ENCODE results near the gene RAB17.

The RAB17 gene

GRCh38 chr2:237538001-237538720, 52.4 kb downstream of the RAB17 start:
- H3K4me3 ChIP-seq (ENCODE audit: insufficient read depth, low read depth, low read length), result no peak overlapping the region
- no peaks in the 10 kb centered on the region for H3K36me3 ChIP-seq (ENCODE audit: control insufficient read depth, insufficient read depth, low read length)
- H3K4me1 ChIP-seq (ENCODE audit: control insufficient read depth, insufficient read depth, low read length), result no peaks in the 10 kb centered on the region
- no peak overlapping the region for H3K27ac ChIP-seq (ENCODE audit: insufficient read depth, low read depth, low read length, poor library complexity, severe bottlenecking)
- WGBS, 2 experiments, result 87 to 88% methylated on average over 29 of the region's 29 CpGs
- H3K9me3 ChIP-seq (ENCODE audit: control insufficient read depth, low read length), result no peaks in the 10 kb centered on the region
- no peaks in the 10 kb centered on the region for H3K27me3 ChIP-seq (ENCODE audit: control insufficient read depth, insufficient read depth, low read length, poor library complexity, severe bottlenecking)

- no peaks in the 10 kb centered on the region for H3K4me1 ChIP-seq (ENCODE audit: control insufficient read depth, insufficient read depth, low read length)
- 93 to 94% methylated on average over 9 of the region's 9 CpGs for WGBS, 2 experiments
- H3K27me3 ChIP-seq (ENCODE audit: control insufficient read depth, insufficient read depth, low read length, poor library complexity, severe bottlenecking), result no peaks in the 10 kb centered on the region
- H3K36me3 ChIP-seq (ENCODE audit: control insufficient read depth, insufficient read depth, low read length), result no peaks in the 10 kb centered on the region
- H3K4me3 ChIP-seq (ENCODE audit: insufficient read depth, low read depth, low read length), result no peak overlapping the region
- no peak overlapping the region for H3K27ac ChIP-seq (ENCODE audit: insufficient read depth, low read depth, low read length, poor library complexity, severe bottlenecking)
- no peaks in the 10 kb centered on the region for H3K9me3 ChIP-seq (ENCODE audit: control insufficient read depth, low read length)
Observed at GRCh38 chr2:237536617-237537016, 53.9 kb downstream of the RAB17 start.

GRCh38 chr2:237536083-237536415, 54.5 kb downstream of the RAB17 start:
- Histone ChIP-seq H3K4me3 (ENCODE audit: insufficient read depth, low read depth, low read length) (no peak overlapping the region), H3K9me3 (ENCODE audit: control insufficient read depth, low read length) (no peaks in the 10 kb centered on the region), H3K4me1 (ENCODE audit: control insufficient read depth, insufficient read depth, low read length) (no peaks in the 10 kb centered on the region), H3K36me3 (ENCODE audit: control insufficient read depth, insufficient read depth, low read length) (no peaks in the 10 kb centered on the region), H3K27ac (ENCODE audit: insufficient read depth, low read depth, low read length, poor library complexity, severe bottlenecking) (no peak overlapping the region), H3K27me3 (ENCODE audit: control insufficient read depth, insufficient read depth, low read length, poor library complexity, severe bottlenecking) (no peaks in the 10 kb centered on the region)
- 90 to 93% methylated on average over 5 of the region's 5 CpGs for WGBS, 2 experiments

DNA sequence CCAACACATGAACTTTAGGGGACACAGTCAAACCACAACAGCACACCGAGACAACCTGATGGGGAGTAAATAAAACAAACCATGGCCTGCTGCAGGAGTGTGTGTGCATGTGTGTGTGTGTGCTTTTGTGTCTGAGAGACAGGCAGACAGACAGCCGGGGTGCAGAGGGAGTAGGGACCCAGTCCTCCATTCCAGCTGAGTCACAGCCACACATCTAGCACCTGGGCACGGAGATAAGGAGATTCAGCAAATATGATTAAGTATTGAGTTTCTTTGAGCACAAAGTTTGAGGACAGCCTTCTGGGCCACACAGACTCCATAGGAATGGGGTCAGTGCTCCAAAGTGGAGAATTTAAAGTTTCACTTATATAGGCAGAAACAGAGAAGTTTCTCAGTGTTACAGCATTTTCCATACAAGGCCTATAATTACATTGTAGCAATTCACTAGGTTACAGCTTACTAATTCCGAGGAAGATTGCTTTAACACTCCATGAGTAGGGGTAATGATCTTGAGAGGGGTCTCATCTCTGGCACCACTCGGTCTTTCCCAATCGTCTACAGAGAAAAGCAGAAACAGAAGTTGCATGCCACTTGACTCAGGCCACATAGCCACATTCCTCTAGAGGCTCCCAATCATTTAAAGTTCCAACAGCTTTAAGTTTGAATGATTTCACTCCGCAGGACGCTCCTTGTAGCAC, 55.0 kb downstream of the RAB17 start:
- Histone ChIP-seq H3K27me3 (ENCODE audit: control insufficient read depth, insufficient read depth, low read length, poor library complexity, severe bottlenecking) (no peaks in the 10 kb centered on the region), H3K9me3 (ENCODE audit: control insufficient read depth, low read length) (no peaks in the 10 kb centered on the region), H3K36me3 (ENCODE audit: control insufficient read depth, insufficient read depth, low read length) (no peaks in the 10 kb centered on the region), H3K27ac (ENCODE audit: insufficient read depth, low read depth, low read length, poor library complexity, severe bottlenecking) (no peak overlapping the region), H3K4me3 (ENCODE audit: insufficient read depth, low read depth, low read length) (no peak overlapping the region), H3K4me1 (ENCODE audit: control insufficient read depth, insufficient read depth, low read length) (no peaks in the 10 kb centered on the region)
- 92 to 97% methylated on average over 8 of the region's 8 CpGs for WGBS, 2 experiments

- no peaks in the 10 kb centered on the region for H3K4me1 ChIP-seq (ENCODE audit: control insufficient read depth, insufficient read depth, low read length)
- H3K36me3 ChIP-seq (ENCODE audit: control insufficient read depth, insufficient read depth, low read length), result no peaks in the 10 kb centered on the region
- no peak overlapping the region for H3K27ac ChIP-seq (ENCODE audit: insufficient read depth, low read depth, low read length, poor library complexity, severe bottlenecking)
- H3K4me3 ChIP-seq (ENCODE audit: insufficient read depth, low read depth, low read length), result no peak overlapping the region
- H3K27me3 ChIP-seq (ENCODE audit: control insufficient read depth, insufficient read depth, low read length, poor library complexity, severe bottlenecking), result no peaks in the 10 kb centered on the region
- WGBS, 2 experiments, result 89 to 94% methylated on average over 1 of the region's 1 CpG
- H3K9me3 ChIP-seq (ENCODE audit: control insufficient read depth, low read length), result no peaks in the 10 kb centered on the region
Observed at GRCh38 chr2:237534380-237534779, 56.2 kb downstream of the RAB17 start.

DNA sequence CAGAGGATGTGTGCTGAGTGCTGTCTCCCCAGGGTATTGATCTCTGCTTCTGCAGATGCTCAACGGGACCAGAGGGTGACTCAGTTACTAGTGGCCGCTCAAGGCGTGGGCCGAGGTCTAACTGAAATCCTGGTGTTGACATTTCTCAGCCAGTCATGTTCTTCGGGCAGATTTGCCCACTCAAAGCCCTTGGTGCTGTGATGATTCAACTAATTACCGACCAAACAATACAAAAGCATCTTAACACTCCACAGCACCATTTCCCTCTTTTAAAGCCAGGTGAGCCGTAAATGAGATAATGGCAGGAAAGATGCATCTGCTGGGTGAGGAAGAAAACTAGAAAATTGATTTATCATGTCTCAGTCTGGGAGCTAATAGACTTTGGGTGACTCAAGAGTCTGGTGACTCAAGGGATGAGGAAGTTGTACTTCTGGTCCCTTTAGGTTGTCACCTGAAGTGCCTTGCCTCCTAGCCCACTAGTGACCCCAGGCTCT, 56.8 kb downstream of the RAB17 start:
- 87 to 95% methylated on average over 7 of the region's 7 CpGs for WGBS, 2 experiments
- no peak overlapping the region for H3K27ac ChIP-seq (ENCODE audit: insufficient read depth, low read depth, low read length, poor library complexity, severe bottlenecking)
- H3K9me3 ChIP-seq (ENCODE audit: control insufficient read depth, low read length), result no peaks in the 10 kb centered on the region
- H3K36me3 ChIP-seq (ENCODE audit: control insufficient read depth, insufficient read depth, low read length), result no peaks in the 10 kb centered on the region
- no peaks in the 10 kb centered on the region for H3K4me1 ChIP-seq (ENCODE audit: control insufficient read depth, insufficient read depth, low read length)
- H3K27me3 ChIP-seq (ENCODE audit: control insufficient read depth, insufficient read depth, low read length, poor library complexity, severe bottlenecking), result no peaks in the 10 kb centered on the region
- no peak overlapping the region for H3K4me3 ChIP-seq (ENCODE audit: insufficient read depth, low read depth, low read length)

DNA sequence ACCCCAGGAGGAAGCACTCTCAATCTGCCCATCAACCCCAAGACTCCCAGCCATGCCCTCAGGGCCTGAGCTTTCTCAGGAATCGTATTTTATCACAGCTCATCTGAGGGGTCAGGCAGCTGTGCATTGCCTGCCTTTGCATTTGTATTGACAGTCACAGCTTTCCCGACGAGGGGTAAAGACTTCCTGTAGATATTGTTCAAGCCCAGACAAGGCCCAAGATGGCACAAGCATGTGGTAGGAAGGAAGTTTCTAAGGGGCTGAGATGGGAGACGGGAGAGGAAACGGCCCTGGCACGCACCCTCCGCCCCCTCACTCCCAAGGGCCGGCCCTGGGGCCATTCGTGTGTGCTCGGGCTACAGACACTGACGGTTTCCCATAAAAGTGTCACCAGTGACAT, 58.4 kb downstream of the RAB17 start:
- H3K27me3 ChIP-seq (ENCODE audit: control insufficient read depth, insufficient read depth, low read length, poor library complexity, severe bottlenecking), result no peaks in the 10 kb centered on the region
- H3K4me3 ChIP-seq (ENCODE audit: insufficient read depth, low read depth, low read length), result no peak overlapping the region
- 69 to 76% methylated on average over 11 of the region's 11 CpGs for WGBS, 2 experiments
- no peaks in the 10 kb centered on the region for H3K9me3 ChIP-seq (ENCODE audit: control insufficient read depth, low read length)
- no peaks in the 10 kb centered on the region for H3K4me1 ChIP-seq (ENCODE audit: control insufficient read depth, insufficient read depth, low read length)
- no peak overlapping the region for H3K27ac ChIP-seq (ENCODE audit: insufficient read depth, low read depth, low read length, poor library complexity, severe bottlenecking)
- H3K36me3 ChIP-seq (ENCODE audit: control insufficient read depth, insufficient read depth, low read length), result no peaks in the 10 kb centered on the region

- Histone ChIP-seq H3K36me3 (ENCODE audit: control insufficient read depth, insufficient read depth, low read length) (no peaks in the 10 kb centered on the region), H3K4me1 (ENCODE audit: control insufficient read depth, insufficient read depth, low read length) (no peaks in the 10 kb centered on the region), H3K9me3 (ENCODE audit: control insufficient read depth, low read length) (no peaks in the 10 kb centered on the region), H3K4me3 (ENCODE audit: insufficient read depth, low read depth, low read length) (no peak overlapping the region), H3K27ac (ENCODE audit: insufficient read depth, low read depth, low read length, poor library complexity, severe bottlenecking) (no peak overlapping the region), H3K27me3 (ENCODE audit: control insufficient read depth, insufficient read depth, low read length, poor library complexity, severe bottlenecking) (no peaks in the 10 kb centered on the region)
- WGBS, 2 experiments, result 91 to 93% methylated on average over 12 of the region's 12 CpGs
Observed at GRCh38 chr2:237530472-237531433, 59.8 kb downstream of the RAB17 start.

- Histone ChIP-seq H3K4me1 (ENCODE audit: control insufficient read depth, insufficient read depth, low read length) (no peaks in the 10 kb centered on the region), H3K27me3 (ENCODE audit: control insufficient read depth, insufficient read depth, low read length, poor library complexity, severe bottlenecking) (no peaks in the 10 kb centered on the region), H3K27ac (ENCODE audit: insufficient read depth, low read depth, low read length, poor library complexity, severe bottlenecking) (no peak overlapping the region), H3K36me3 (ENCODE audit: control insufficient read depth, insufficient read depth, low read length) (no peaks in the 10 kb centered on the region), H3K4me3 (ENCODE audit: insufficient read depth, low read depth, low read length) (no peak overlapping the region), H3K9me3 (ENCODE audit: control insufficient read depth, low read length) (no peaks in the 10 kb centered on the region)
- WGBS, 2 experiments, result 86 to 87% methylated on average over 19 of the region's 19 CpGs
Observed at GRCh38 chr2:237529452-237530402, 60.8 kb downstream of the RAB17 start.

All from ectodermal cell (in vitro differentiated cells).